CD14-positive monocyte (primary cell): ENCODE measurements around the gene PTPRH. TPM values are rescaled to one million over a fixed set of nuclear protein-coding genes. Genes with fewer than 3 reads are reported as not detected.

Experiments
- DNase-seq, 3 donors: peaks; one replicate each; pipeline ENCODE4 v3.0.0-alpha.2; 2011 to 2022
- H2AFZ ChIP-seq: 2 replicates; pipeline ENCODE4 v1.6.0; 2012; ENCODE audit warnings: mild to moderate bottlenecking, low read depth, low read length, inconsistent platforms; ENCODE audit not compliant: insufficient read depth, poor library complexity, severe bottlenecking
- H3K27ac ChIP-seq, 2 donors: 1 replicate in 1 of 2; 2 replicates in 1 of 2; pipeline ENCODE4 v1.5.1; 2012 to 2013; ENCODE audit warnings: low read length in 2 of 2, control low read depth in 1 of 2, inconsistent platforms in 1 of 2, low read depth in 1 of 2, mild to moderate bottlenecking in 1 of 2
- H3K27me3 ChIP-seq, 2 donors: one replicate each; pipeline versions ENCODE4 v1.6.0 to v1.6.1; 2011 to 2013; ENCODE audit warnings: low read length in 2 of 2; ENCODE audit not compliant: control insufficient read depth in 2 of 2, insufficient read depth in 2 of 2
- H3K36me3 ChIP-seq, 2 donors: replicated peaks in 1 of 2; 1 replicate in 1 of 2; 2 replicates in 1 of 2; pipeline versions ENCODE4 v1.5.1 to v1.6.1; 2012 to 2013; ENCODE audit warnings: low read length in 2 of 2, control low read depth in 1 of 2, inconsistent platforms in 1 of 2, mild to moderate bottlenecking in 1 of 2; ENCODE audit not compliant: insufficient read depth in 2 of 2, control insufficient read depth in 1 of 2
- H3K4me1 ChIP-seq, 2 donors: 1 replicate in 1 of 2; 2 replicates in 1 of 2; pipeline versions ENCODE4 v1.5.1 to v1.6.1; 2012 to 2013; ENCODE audit warnings: low read length in 2 of 2, control low read depth in 1 of 2, inconsistent platforms in 1 of 2, mild to moderate bottlenecking in 1 of 2, moderate library complexity in 1 of 2; ENCODE audit not compliant: insufficient read depth in 2 of 2, control insufficient read depth in 1 of 2
- H3K4me2 ChIP-seq: replicated peaks from 2 replicates; pipeline ENCODE3; 2012; ENCODE audit warnings: low read length, moderate library complexity, mild to moderate bottlenecking; ENCODE audit not compliant: poor library complexity, severe bottlenecking; ENCODE audit errors: extremely low read depth
- H3K4me3 ChIP-seq, 3 experiments: fragments of 200-600 bp in 1 of 3; sonication (generic) in 1 of 3; replicated peaks in 1 of 3; 1 replicate in 2 of 3; 2 replicates in 1 of 3; pipeline ENCODE4 v1.5.1; 2011 to 2013; ENCODE audit warnings: low read length in 3 of 3, mild to moderate bottlenecking in 3 of 3, control low read depth in 2 of 3, low read depth in 2 of 3, inconsistent platforms in 1 of 3, moderate library complexity in 1 of 3
- H3K79me2 ChIP-seq: 2 replicates; pipeline ENCODE4 v1.6.0; 2012; ENCODE audit warnings: mild to moderate bottlenecking, control low read depth, inconsistent platforms, low read length, moderate library complexity; ENCODE audit not compliant: insufficient read depth
- H3K9ac ChIP-seq: 2 replicates; pipeline ENCODE4 v1.6.0; 2017; ENCODE audit warnings: low read length, mild to moderate bottlenecking; ENCODE audit not compliant: insufficient read depth, poor library complexity, severe bottlenecking
- H3K9me3 ChIP-seq, 2 donors: replicated peaks in 1 of 2; 1 replicate in 1 of 2; 2 replicates in 1 of 2; pipeline versions ENCODE4 v1.5.1 to v1.6.1; 2012 to 2013; ENCODE audit warnings: low read length in 2 of 2, control low read depth in 1 of 2; ENCODE audit not compliant: control insufficient read depth in 1 of 2, insufficient read depth in 1 of 2
- H4K20me1 ChIP-seq: 2 replicates; pipeline ENCODE4 v1.6.0; 2012; ENCODE audit warnings: mild to moderate bottlenecking, low read length, control low read depth, moderate library complexity; ENCODE audit not compliant: insufficient read depth
- H3K27ac Mint-ChIP-seq, 7 donors: one replicate each; pipeline ENCODE4 v1.8.0; 2020; ENCODE audit warnings: mild to moderate bottlenecking in 7 of 7, mixed read lengths in 7 of 7, moderate library complexity in 6 of 7, inconsistent platforms in 2 of 7
- H3K27me3 Mint-ChIP-seq, 3 donors: one replicate each; pipeline ENCODE4 v1.8.0; 2021 to 2022; ENCODE audit warnings: low read depth in 3 of 3, mild to moderate bottlenecking in 3 of 3, mixed read lengths in 3 of 3, moderate library complexity in 3 of 3, inconsistent platforms in 1 of 3
- H3K36me3 Mint-ChIP-seq, 2 donors: one replicate each; pipeline ENCODE4 v1.8.0; 2020; ENCODE audit warnings: mixed read lengths in 2 of 2, inconsistent platforms in 1 of 2, mild to moderate bottlenecking in 1 of 2
- H3K4me1 Mint-ChIP-seq: one replicate; pipeline ENCODE4 v1.8.0; 2020; ENCODE audit warnings: mild to moderate bottlenecking, mixed read lengths
- H3K4me3 Mint-ChIP-seq, 2 donors: one replicate each; pipeline ENCODE4 v1.8.0; 2020; ENCODE audit warnings: mild to moderate bottlenecking in 2 of 2, mixed read lengths in 2 of 2, moderate library complexity in 1 of 2
- H3K9me3 Mint-ChIP-seq, 7 donors: one replicate each; pipeline ENCODE4 v1.8.0; 2020 to 2022; ENCODE audit warnings: mixed read lengths in 7 of 7, mild to moderate bottlenecking in 6 of 7, moderate library complexity in 6 of 7, inconsistent platforms in 2 of 7
- WGBS: methylation state at CpG from one replicate; pipeline ENCODE4 v1.1.5; 2013; ENCODE audit warnings: missing lambda C conversion rate; ENCODE audit not compliant: insufficient coverage; 5-methylcytosine and 5-hydroxymethylcytosine counted together
- intact Hi-C, 2 donors: fragments of 100-400 bp; cut with micrococcal nuclease; formaldehyde crosslinking; loops; one replicate each; pipeline versions ENCODE4 v1.15.0 to v1.15.1; 2023
- polyA plus RNA-seq, 3 donors: library from polyadenylated mRNA; depleted of rRNA in 1 of 3; unstranded in 2 of 3; stranded (reverse) in 1 of 3; fragments of 300-500 nt in 2 of 3; fragments of >200 nt in 1 of 3; fragmentation: Illumina TruSeq in 2 of 3; gene quantifications; 1 replicate in 2 of 3; 2 replicates in 1 of 3; pipeline ENCODE4 v1.2.3, GENCODE V29; 2012 to 2021
- TF ChIP-seq, protein P1 (sequence below): fragments of 200-600 bp; IDR thresholded peaks from one replicate; pipeline ENCODE4 v1.8.0; 2022; ENCODE audit warnings: antibody characterized with exemption, mild to moderate bottlenecking

The PTPRH gene
- polyA plus RNA-seq, 3 donors = 0.08 to 0.53 TPM; not detected in 1

DNA sequence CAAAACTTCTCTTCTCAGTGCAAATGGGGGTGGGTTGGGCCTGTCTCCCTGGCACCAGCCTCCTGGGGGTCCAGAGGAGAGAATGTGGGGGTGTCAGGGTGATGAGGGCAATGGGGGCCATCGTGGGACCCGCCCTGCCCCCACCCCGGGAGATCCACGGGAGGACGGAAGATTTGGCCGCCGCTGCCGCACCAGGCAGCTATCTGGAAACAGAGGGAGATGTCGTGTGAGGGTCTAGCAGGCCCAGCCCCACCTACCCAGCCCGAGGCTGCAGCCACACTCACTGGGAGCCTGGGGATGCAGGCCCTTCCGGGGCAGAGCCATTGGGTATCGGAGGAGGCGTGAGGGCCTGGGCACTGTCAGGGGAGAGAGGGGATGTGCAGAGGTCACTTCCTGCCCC, 21.0 kb upstream of the PTPRH start:
- H3K4me1 ChIP-seq = no peaks in the 10 kb centered on the region
- WGBS = 80% methylated on average over 1 of the region's 13 CpGs
- H3K27ac ChIP-seq = no peak overlapping the region
- H3K4me1 Mint-ChIP-seq = peaks cover 5% of the 10 kb centered on the region
- H3K27me3 Mint-ChIP-seq = peaks cover 0 to 3% (median 0%) of the 10 kb centered on the region in 3 donors
- TF ChIP-seq, protein P1, sequence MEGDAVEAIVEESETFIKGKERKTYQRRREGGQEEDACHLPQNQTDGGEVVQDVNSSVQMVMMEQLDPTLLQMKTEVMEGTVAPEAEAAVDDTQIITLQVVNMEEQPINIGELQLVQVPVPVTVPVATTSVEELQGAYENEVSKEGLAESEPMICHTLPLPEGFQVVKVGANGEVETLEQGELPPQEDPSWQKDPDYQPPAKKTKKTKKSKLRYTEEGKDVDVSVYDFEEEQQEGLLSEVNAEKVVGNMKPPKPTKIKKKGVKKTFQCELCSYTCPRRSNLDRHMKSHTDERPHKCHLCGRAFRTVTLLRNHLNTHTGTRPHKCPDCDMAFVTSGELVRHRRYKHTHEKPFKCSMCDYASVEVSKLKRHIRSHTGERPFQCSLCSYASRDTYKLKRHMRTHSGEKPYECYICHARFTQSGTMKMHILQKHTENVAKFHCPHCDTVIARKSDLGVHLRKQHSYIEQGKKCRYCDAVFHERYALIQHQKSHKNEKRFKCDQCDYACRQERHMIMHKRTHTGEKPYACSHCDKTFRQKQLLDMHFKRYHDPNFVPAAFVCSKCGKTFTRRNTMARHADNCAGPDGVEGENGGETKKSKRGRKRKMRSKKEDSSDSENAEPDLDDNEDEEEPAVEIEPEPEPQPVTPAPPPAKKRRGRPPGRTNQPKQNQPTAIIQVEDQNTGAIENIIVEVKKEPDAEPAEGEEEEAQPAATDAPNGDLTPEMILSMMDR = no peak
- H3K4me3 ChIP-seq = no peak overlapping the region
- H4K20me1 ChIP-seq = peaks cover 98% of the 10 kb centered on the region
- H3K27ac Mint-ChIP-seq = peak overlapping the region in 1 of 7 donors; percentile 42
- H3K4me3 Mint-ChIP-seq = no peak overlapping the region
- no peak overlapping the region for H2AFZ ChIP-seq
- H3K4me2 ChIP-seq = no peak overlapping the region
- peaks cover 66 to 83% of the 10 kb centered on the region in 2 donors for H3K36me3 Mint-ChIP-seq
- H3K36me3 ChIP-seq = peaks cover 83 to 92% of the 10 kb centered on the region in 2 donors
- H3K79me2 ChIP-seq = peaks cover 20% of the 10 kb centered on the region
- no peak for DNase-seq
- peaks cover 0 to 2% (median 0%) of the 10 kb centered on the region in 7 donors for H3K9me3 Mint-ChIP-seq
- no peak overlapping the region for H3K9ac ChIP-seq
- intact Hi-C loops = no loop called here
- no peaks in the 10 kb centered on the region for H3K27me3 ChIP-seq
- H3K9me3 ChIP-seq = no peaks in the 10 kb centered on the region

DNA sequence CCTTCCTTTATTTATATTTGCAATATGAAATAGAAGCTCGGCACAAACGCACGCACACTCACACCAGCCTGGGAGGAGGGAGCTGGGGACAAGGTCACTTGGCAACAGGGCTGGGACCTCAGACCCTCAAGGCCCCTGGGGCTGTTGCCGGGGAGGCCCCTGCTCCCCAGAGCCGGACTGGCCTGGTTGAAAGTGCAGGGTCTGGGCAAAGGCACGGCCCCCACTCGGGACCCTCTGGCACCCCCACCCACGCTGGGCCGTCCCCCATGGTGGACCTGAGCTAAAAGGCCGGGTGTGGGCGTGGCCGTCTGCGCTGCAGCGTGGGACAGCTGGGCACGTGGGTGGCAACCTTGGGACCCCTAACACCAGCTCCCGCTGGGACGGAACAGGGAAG, 20.5 kb upstream of the PTPRH start:
- no peak overlapping the region for H3K9ac ChIP-seq
- H2AFZ ChIP-seq = no peak overlapping the region
- H3K27me3 ChIP-seq = no peaks in the 10 kb centered on the region
- H3K4me1 Mint-ChIP-seq = peaks cover 5% of the 10 kb centered on the region
- peaks cover 60 to 77% of the 10 kb centered on the region in 2 donors for H3K36me3 Mint-ChIP-seq
- intact Hi-C loops = no loop called here
- H3K27ac ChIP-seq = no peak overlapping the region
- no peak overlapping the region for H3K4me3 Mint-ChIP-seq
- H3K79me2 ChIP-seq = peaks cover 20% of the 10 kb centered on the region
- no peaks in the 10 kb centered on the region for H3K4me1 ChIP-seq
- TF ChIP-seq, protein P1 = no peak
- WGBS = 89% methylated on average over 9 of the region's 17 CpGs
- no peak overlapping the region for H3K4me3 ChIP-seq
- peaks cover 96% of the 10 kb centered on the region for H4K20me1 ChIP-seq
- no peaks in the 10 kb centered on the region for H3K9me3 ChIP-seq
- peaks cover 0 to 3% (median 0%) of the 10 kb centered on the region in 3 donors for H3K27me3 Mint-ChIP-seq
- no peak for DNase-seq
- no peak overlapping the region for H3K4me2 ChIP-seq
- peaks cover 78 to 86% of the 10 kb centered on the region in 2 donors for H3K36me3 ChIP-seq
- peaks cover 0 to 2% (median 0%) of the 10 kb centered on the region in 7 donors for H3K9me3 Mint-ChIP-seq
- no peak overlapping the region for H3K27ac Mint-ChIP-seq
